H1 (cell line): Measurements from ENCODE around the gene WDCP. TPM values are rescaled to one million over a fixed set of nuclear protein-coding genes. Genes with fewer than 3 reads are reported as not detected.

ENCODE experiments used
- CTCF ChIA-PET: fragments of 300-600 bp; sonication (Branson Sonifier 250); formaldehyde crosslinking; loops from one replicate; lab custom pipeline; 2021; ENCODE audit not compliant: partially characterized antibody; lab: Charles Lee
- POLR2A ChIA-PET: fragments of 300-600 bp; sonication (Branson Sonifier 250); formaldehyde crosslinking; loops from one replicate; lab custom pipeline; 2021; ENCODE audit warnings: inconsistent platforms; ENCODE audit not compliant: partially characterized antibody; lab: Charles Lee
- DNase-seq, 2 experiments: peaks; one replicate each; pipeline versions ENCODE4 v3.0.0 to v3.0.0-alpha.2; 2010 to 2022; ENCODE audit warnings: low spot score in 2 of 2, low read depth in 1 of 2, mixed read lengths in 1 of 2
- FAIRE-seq: peaks from 2 replicates; lab custom pipeline; 2011; peaks lifted over from hg19 to GRCh38; lab: Jason Lieb, UNC
- H2AFZ ChIP-seq: 2 replicates; pipeline ENCODE4 v1.8.1; 2012; ENCODE audit warnings: low read length, inconsistent platforms
- H2AK5ac ChIP-seq: 2 replicates; pipeline ENCODE4 v1.6.1; 2013; ENCODE audit warnings: low read depth, low read length
- H2BK120ac ChIP-seq: replicated peaks from 2 replicates; pipeline ENCODE3; 2013; ENCODE audit warnings: low read depth, low read length, inconsistent platforms
- H2BK12ac ChIP-seq: 2 replicates; pipeline ENCODE4 v1.6.1; 2013; ENCODE audit warnings: low read depth, low read length
- H2BK15ac ChIP-seq: 2 replicates; pipeline ENCODE4 v1.6.1; 2013; ENCODE audit warnings: low read length
- H2BK20ac ChIP-seq: 2 replicates; pipeline ENCODE4 v1.6.1; 2013; ENCODE audit warnings: low read length
- H2BK5ac ChIP-seq: 2 replicates; pipeline ENCODE4 v1.6.1; 2013; ENCODE audit warnings: low read depth, low read length
- H3K14ac ChIP-seq: 2 replicates; pipeline ENCODE4 v1.6.1; 2013; ENCODE audit warnings: inconsistent platforms; ENCODE audit not compliant: insufficient read length
- H3K18ac ChIP-seq: 2 replicates; pipeline ENCODE4 v1.6.1; 2013; ENCODE audit warnings: low read length; ENCODE audit errors: extremely low read depth
- H3K23ac ChIP-seq: 2 replicates; pipeline ENCODE4 v1.6.1; 2013; ENCODE audit warnings: inconsistent platforms; ENCODE audit not compliant: insufficient read length
- H3K23me2 ChIP-seq: 2 replicates; pipeline ENCODE4 v1.6.1; 2013; ENCODE audit warnings: low read depth, low read length
- H3K27ac ChIP-seq: 2 replicates; pipeline ENCODE4 v1.6.1; 2011; ENCODE audit warnings: low read depth, low read length, inconsistent platforms
- H3K27me3 ChIP-seq, 4 experiments: replicated peaks in 1 of 4; 1 replicate in 1 of 4; 2 replicates in 3 of 4; pipeline versions ENCODE4 v1.6.1 to v1.8.1; 2011 to 2013; ENCODE audit warnings: low read length in 3 of 4, mild to moderate bottlenecking in 3 of 4, inconsistent platforms in 2 of 4, mixed read lengths in 2 of 4, moderate library complexity in 1 of 4; ENCODE audit not compliant: control insufficient read depth in 3 of 4, insufficient read depth in 3 of 4; ENCODE audit errors: extremely low read depth in 1 of 4
- H3K36me3 ChIP-seq, 4 experiments: 2 replicates each; pipeline versions ENCODE4 v1.6.1 to v1.8.1; 2011 to 2013; ENCODE audit warnings: mild to moderate bottlenecking in 4 of 4, low read length in 3 of 4, moderate library complexity in 2 of 4, control low read depth in 1 of 4, inconsistent platforms in 1 of 4; ENCODE audit not compliant: insufficient read depth in 4 of 4, control insufficient read depth in 2 of 4
- H3K4ac ChIP-seq: replicated peaks from 2 replicates; pipeline ENCODE3; 2013; ENCODE audit warnings: low read length, low read depth, mixed read lengths, inconsistent platforms; ENCODE audit not compliant: insufficient read length
- H3K4me1 ChIP-seq, 4 experiments: replicated peaks in 1 of 4; 1 replicate in 1 of 4; 2 replicates in 3 of 4; pipeline versions ENCODE4 v1.6.1 to v1.8.1; 2011 to 2013; ENCODE audit warnings: low read length in 3 of 4, inconsistent platforms in 2 of 4, mixed read lengths in 1 of 4; ENCODE audit not compliant: insufficient read depth in 4 of 4, control insufficient read depth in 3 of 4
- H3K4me2 ChIP-seq, 2 experiments: 2 replicates each; pipeline versions ENCODE4 v1.6.1 to v1.8.1; 2011 to 2013; ENCODE audit warnings: low read depth in 2 of 2, low read length in 2 of 2, control low read depth in 1 of 2, inconsistent platforms in 1 of 2, mild to moderate bottlenecking in 1 of 2; ENCODE audit not compliant: insufficient read depth in 1 of 2
- H3K4me3 ChIP-seq, 4 experiments: fragments of 200-600, 300-600 bp in 1 of 4; sonication (generic), shearing (Covaris generic), sonication (Bioruptor Twin) in 1 of 4; 2 replicates each; pipeline versions ENCODE4 v1.5.1 to v1.8.1; 2011 to 2016; ENCODE audit warnings: low read length in 4 of 4, low read depth in 3 of 4, control low read depth in 2 of 4, inconsistent platforms in 2 of 4, mild to moderate bottlenecking in 2 of 4, mixed read lengths in 1 of 4, moderate library complexity in 1 of 4; ENCODE audit not compliant: insufficient read depth in 2 of 4; ENCODE audit errors: extremely low read depth in 1 of 4
- H3K56ac ChIP-seq: replicated peaks from 2 replicates; pipeline ENCODE3; 2013; ENCODE audit warnings: low read depth, mild to moderate bottlenecking, mixed read lengths, low read length, inconsistent platforms; ENCODE audit not compliant: insufficient read length
- H3K79me1 ChIP-seq: 2 replicates; pipeline ENCODE4 v1.6.1; 2013; ENCODE audit warnings: low read depth, low read length, control low read depth
- H3K79me2 ChIP-seq, 2 experiments: 2 replicates each; pipeline versions ENCODE4 v1.6.1 to v1.8.1; 2012 to 2013; ENCODE audit warnings: low read length in 2 of 2, mild to moderate bottlenecking in 2 of 2, inconsistent platforms in 1 of 2; ENCODE audit not compliant: insufficient read depth in 2 of 2, control insufficient read depth in 1 of 2
- H3K9ac ChIP-seq, 4 experiments: replicated peaks in 1 of 4; 1 replicate in 1 of 4; 2 replicates in 3 of 4; pipeline versions ENCODE4 v1.6.1 to v1.8.1; 2011 to 2013; ENCODE audit warnings: low read depth in 3 of 4, low read length in 3 of 4, control low read depth in 2 of 4, mild to moderate bottlenecking in 2 of 4, moderate library complexity in 2 of 4, inconsistent platforms in 1 of 4; ENCODE audit errors: extremely low read depth in 1 of 4
- H3K9me3 ChIP-seq, 2 experiments: 2 replicates each; pipeline versions ENCODE4 v1.6.1 to v1.8.1; 2012 to 2013; ENCODE audit warnings: mild to moderate bottlenecking in 2 of 2, moderate library complexity in 2 of 2, control low read depth in 1 of 2, inconsistent platforms in 1 of 2, low read depth in 1 of 2, low read length in 1 of 2, mixed read lengths in 1 of 2; ENCODE audit not compliant: insufficient read depth in 2 of 2
- H4K20me1 ChIP-seq, 2 experiments: replicated peaks in 1 of 2; 2 replicates each; pipeline versions ENCODE3 to v1.8.1; 2011 to 2013; ENCODE audit warnings: inconsistent platforms in 2 of 2, low read length in 2 of 2, mild to moderate bottlenecking in 1 of 2; ENCODE audit not compliant: insufficient read depth in 2 of 2, control insufficient read depth in 1 of 2
- H4K5ac ChIP-seq: 2 replicates; pipeline ENCODE4 v1.6.1; 2013; ENCODE audit warnings: low read length, low read depth, mixed read lengths, inconsistent platforms; ENCODE audit not compliant: insufficient read length
- H4K8ac ChIP-seq: 2 replicates; pipeline ENCODE4 v1.8.0; 2013; ENCODE audit warnings: mild to moderate bottlenecking, moderate library complexity, low read length, inconsistent platforms; ENCODE audit not compliant: insufficient read depth; ENCODE audit errors: extremely low read depth
- H4K91ac ChIP-seq: replicated peaks from 2 replicates; pipeline ENCODE3; 2013; ENCODE audit warnings: low read length, mixed read lengths, inconsistent platforms; ENCODE audit not compliant: insufficient read length
- CBX5 ChIP-seq: fragments of 300-800, 300-1000 bp; sonication (generic); IDR thresholded peaks from 2 replicates; pipeline ENCODE4 v1.7.1; 2016; ENCODE audit warnings: antibody characterized with exemption, low read length, low read depth
- CEBPB ChIP-seq: IDR thresholded peaks from 2 replicates; pipeline ENCODE4 v1.6.1; 2012; ENCODE audit warnings: low read depth, low read length
- RXRA ChIP-seq: IDR thresholded peaks from 2 replicates; pipeline ENCODE4 v1.6.1; 2011; ENCODE audit warnings: low read depth, mild to moderate bottlenecking, low read length, moderate library complexity; ENCODE audit not compliant: insufficient read depth
- polyA plus RNA-seq, 7 experiments: library from polyadenylated mRNA; depleted of rRNA in 3 of 7; stranded (reverse) in 5 of 7; unstranded in 2 of 7; fragments of >200 nt in 5 of 7; fragments of 200-250 nt in 2 of 7; gene quantifications; 1 replicate in 5 of 7; 2 replicates in 1 of 7; 4 replicates in 1 of 7; pipeline versions ENCODE4 v1.2.1 to v1.2.3, GENCODE V29; 2011 to 2013; ENCODE audit warnings: missing spikeins in 2 of 7, mixed read lengths in 2 of 7
- total RNA-seq: library from RNA; stranded (reverse); fragmentation: NEBNext Ultra II Directional; extraction: Animal tissue kit (Norgen Biotek cat#: 25700); gene quantifications from 2 replicates; pipeline ENCODE4 v1.2.1, GENCODE V29; 2021

WDCP gene
- total and polyA plus RNA-seq, 2 of the 8 experiments (the other 6 are each of a cell fraction or from before 2014, with no cell fraction given) = 19.2 to 40.1 TPM

- Histone ChIP-seq H3K56ac (no peak overlapping the region), H3K27me3 (peaks cover 0 to 13% (median 6%) of the 10 kb centered on the region in 4 experiments; a peak in 3 of 7 replicates), H3K23me2 (peaks cover 4% of the 10 kb centered on the region; the same call in 1 of the 2 replicates), H4K8ac (no peak overlapping the region), H2BK12ac (no peak overlapping the region), H3K4me2 (no peak overlapping the region; a peak in 1 of 4 replicates), H3K4me1 (peaks cover 0 to 15% (median 11%) of the 10 kb centered on the region in 4 experiments; a peak in 6 of 7 replicates), H3K36me3 (peaks cover 0 to 3% (median 0%) of the 10 kb centered on the region in 4 experiments; a peak in 1 of 8 replicates), H3K79me1 (no peaks in the 10 kb centered on the region), H2AK5ac (no peak overlapping the region), H3K27ac (no peak overlapping the region), H4K20me1 (no peaks in the 10 kb centered on the region), H3K23ac (no peak overlapping the region), H3K9me3 (no peaks in the 10 kb centered on the region), H2BK120ac (no peak overlapping the region), H2BK20ac (no peak overlapping the region), H3K18ac (no peak overlapping the region), H4K91ac (no peak overlapping the region), H3K4me3 (no peak overlapping the region), H2BK15ac (no peak overlapping the region), H3K14ac (no peak overlapping the region), H2BK5ac (no peak overlapping the region), H4K5ac (no peak overlapping the region), H3K4ac (no peak overlapping the region), H2AFZ (no peak overlapping the region), H3K79me2 (no peaks in the 10 kb centered on the region), H3K9ac (no peak overlapping the region)
- CTCF ChIA-PET = interaction anchor here (0.9 kb wide), 1 partner anchor 80 kb away, joined by 4 read pairs; the partner anchor contains the start of gene ATAD2B
- POLR2A ChIA-PET = no interaction called here
- DNase-seq (no peak), FAIRE-seq (no peak)
- TF ChIP-seq CBX5 (no peak), CEBPB (no peak), RXRA (no peak)
Measured at GRCh38 chr2:24007693-24008092, 39.5 kb downstream of the WDCP start.
